ENCODE measurements around the gene AK2. TPM values are rescaled to one million over a fixed set of nuclear protein-coding genes. Genes with fewer than 3 reads are reported as not detected.
A peak's percentile ranks its signal among the peaks of the same experiment; 100 is the strongest.

AK2 gene
- total RNA-seq, 1 donor from 2014 or later: 173 TPM

DNA sequence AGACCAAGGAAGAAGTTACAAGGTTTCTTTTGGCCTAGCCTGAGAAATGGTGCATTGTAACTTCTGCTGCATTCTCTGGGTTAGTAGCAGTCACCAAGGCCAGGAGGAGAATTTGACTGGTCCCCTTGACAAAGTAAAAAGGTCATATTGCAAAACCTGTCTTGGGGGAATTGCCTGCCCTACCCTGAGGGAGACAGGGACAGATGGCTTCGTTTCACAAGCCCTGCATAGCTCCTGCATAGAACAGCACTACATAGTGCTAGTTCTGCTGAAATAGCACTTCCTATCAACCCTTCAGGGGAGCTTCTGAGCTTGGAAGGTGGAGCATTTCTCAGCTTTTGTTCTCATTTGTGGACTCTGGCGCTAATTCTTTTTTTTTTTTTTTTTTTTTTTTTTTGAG is 20.4 kb upstream of the AK2 start:
- no peak for DNase-seq (ENCODE audit: low read depth)
- TF ChIP-seq, protein P1, sequence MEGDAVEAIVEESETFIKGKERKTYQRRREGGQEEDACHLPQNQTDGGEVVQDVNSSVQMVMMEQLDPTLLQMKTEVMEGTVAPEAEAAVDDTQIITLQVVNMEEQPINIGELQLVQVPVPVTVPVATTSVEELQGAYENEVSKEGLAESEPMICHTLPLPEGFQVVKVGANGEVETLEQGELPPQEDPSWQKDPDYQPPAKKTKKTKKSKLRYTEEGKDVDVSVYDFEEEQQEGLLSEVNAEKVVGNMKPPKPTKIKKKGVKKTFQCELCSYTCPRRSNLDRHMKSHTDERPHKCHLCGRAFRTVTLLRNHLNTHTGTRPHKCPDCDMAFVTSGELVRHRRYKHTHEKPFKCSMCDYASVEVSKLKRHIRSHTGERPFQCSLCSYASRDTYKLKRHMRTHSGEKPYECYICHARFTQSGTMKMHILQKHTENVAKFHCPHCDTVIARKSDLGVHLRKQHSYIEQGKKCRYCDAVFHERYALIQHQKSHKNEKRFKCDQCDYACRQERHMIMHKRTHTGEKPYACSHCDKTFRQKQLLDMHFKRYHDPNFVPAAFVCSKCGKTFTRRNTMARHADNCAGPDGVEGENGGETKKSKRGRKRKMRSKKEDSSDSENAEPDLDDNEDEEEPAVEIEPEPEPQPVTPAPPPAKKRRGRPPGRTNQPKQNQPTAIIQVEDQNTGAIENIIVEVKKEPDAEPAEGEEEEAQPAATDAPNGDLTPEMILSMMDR (IDR thresholded peaks at IDR 0.05; ENCODE audit: insufficient read depth, low read length, severe bottlenecking): no peak
- Histone ChIP-seq H3K36me3 (ENCODE audit: control insufficient read depth, insufficient read depth, low read length) (no peaks in the 10 kb centered on the region), H3K27me3 (ENCODE audit: control insufficient read depth, insufficient read depth, low read length) (no peaks in the 10 kb centered on the region), H3K4me3 (ENCODE audit: low read depth, low read length) (no peak overlapping the region)
- no peak for FAIRE-seq

DNA sequence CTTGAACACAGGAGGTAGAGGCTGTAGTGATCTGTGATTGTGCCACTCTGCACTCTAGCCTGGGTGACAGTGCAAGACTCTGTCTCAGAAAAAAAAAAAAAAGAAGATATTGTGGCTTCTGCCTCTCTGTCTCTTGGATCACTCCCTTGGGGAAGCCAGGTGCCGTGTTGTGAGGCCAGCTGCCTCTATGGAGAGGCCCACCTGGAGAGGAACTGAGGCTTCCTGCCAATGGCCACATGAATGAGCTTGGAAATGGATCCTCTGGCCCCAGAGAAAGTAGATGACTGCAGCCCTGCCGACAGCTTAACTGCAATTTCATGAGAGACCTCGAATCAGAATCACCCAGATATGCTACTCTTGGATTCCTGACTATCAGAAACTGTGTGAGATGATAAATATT is 19.7 kb upstream of the AK2 start:
- Histone ChIP-seq H3K36me3 (ENCODE audit: control insufficient read depth, insufficient read depth, low read length) (no peaks in the 10 kb centered on the region), H3K4me3 (ENCODE audit: low read depth, low read length) (no peak overlapping the region), H3K27me3 (ENCODE audit: control insufficient read depth, insufficient read depth, low read length) (no peaks in the 10 kb centered on the region)
- TF ChIP-seq, protein P1 (IDR thresholded peaks at IDR 0.05; ENCODE audit: insufficient read depth, low read length, severe bottlenecking): no peak
- DNase-seq (ENCODE audit: low read depth): no peak
- FAIRE-seq: no peak

DNA sequence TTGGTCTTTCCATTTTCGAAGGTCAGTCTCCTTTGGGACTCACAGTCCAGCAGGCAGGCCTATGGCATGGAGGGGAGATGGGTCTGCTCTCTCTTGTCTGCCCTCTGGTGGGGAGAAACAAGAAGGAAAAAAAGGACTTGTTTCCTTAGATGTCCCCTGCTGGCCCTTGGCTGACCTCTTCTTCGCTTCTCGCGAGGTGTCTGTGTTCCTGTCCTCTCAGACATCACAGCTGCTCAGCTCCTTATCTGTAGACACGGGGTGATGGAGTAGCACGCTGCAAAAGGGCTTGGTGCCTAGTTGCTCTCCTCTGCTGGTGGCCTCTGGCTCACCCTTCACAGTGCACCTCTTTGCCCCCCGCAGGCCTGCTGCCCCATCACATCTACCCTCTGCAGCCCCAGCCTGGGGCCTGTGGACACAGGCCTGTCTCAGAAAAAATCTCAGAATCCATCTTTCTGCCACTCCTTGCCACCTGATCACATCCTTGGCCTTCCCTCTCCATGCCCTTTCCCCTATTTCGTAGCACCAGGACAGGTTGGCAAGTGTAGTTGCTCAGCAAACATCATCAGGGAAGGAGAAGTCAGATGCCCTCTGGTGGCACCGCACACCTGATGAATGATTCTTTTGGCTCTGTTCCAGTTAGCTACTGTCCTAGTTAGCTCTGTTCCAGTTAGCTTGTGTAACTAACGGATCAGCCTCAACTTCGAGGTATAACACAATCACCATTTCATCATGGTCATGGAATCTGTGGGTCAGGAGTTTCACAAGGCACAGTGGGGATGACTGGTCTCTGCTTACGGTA is 18.7 kb upstream of the AK2 start:
- TF ChIP-seq, protein P1 (IDR thresholded peaks at IDR 0.05; ENCODE audit: insufficient read depth, low read length, severe bottlenecking): peak; percentile 77
- DNase-seq (ENCODE audit: low read depth) (peak; percentile 73), FAIRE-seq (peak; percentile 77)
- Histone ChIP-seq H3K36me3 (ENCODE audit: control insufficient read depth, insufficient read depth, low read length) (no peaks in the 10 kb centered on the region), H3K27me3 (ENCODE audit: control insufficient read depth, insufficient read depth, low read length) (no peaks in the 10 kb centered on the region), H3K4me3 (ENCODE audit: low read depth, low read length) (no peak overlapping the region)

DNA sequence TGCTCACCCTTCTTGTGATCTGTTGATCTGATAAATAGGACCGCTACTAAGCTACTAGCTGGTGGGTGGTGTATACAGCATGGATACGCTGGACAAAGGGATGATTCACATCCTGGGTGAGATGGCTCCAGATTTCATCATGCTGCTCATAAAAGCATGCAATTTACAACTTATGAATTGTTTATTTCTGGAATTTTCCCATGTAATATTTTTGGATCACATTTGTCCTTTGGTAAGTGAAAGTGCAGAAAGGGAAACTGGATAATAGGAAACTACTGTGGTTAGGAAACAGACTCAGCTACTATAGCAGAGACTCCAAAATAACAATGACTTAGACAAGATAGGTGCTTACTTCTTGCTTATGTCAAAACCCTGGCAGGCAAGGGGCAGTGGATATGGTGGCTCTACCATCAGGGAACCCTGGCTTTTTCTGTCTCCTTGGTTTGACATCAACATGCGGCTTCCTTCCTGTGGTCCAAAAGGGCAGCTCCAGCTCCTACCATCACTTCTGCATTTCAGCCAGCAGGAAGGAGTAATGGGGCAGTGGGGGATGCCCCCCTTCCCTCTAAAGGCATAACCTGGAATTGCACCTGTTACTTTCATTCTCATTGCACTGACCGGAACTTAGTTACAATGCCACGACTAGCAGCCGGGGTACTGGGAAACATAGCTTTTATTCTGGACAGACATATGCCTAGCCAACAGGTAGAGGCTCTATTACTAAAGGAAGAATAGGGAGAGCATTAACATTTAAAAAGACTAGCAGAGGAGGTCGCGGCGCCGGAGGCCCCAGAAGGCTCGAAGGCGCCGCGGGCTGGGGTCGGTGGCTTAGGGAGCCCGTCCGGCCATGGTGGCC is 13.8 kb upstream of the AK2 start:
- H3K27me3 ChIP-seq (ENCODE audit: control insufficient read depth, insufficient read depth, low read length): no peaks in the 10 kb centered on the region
- no peak overlapping the region for H3K4me3 ChIP-seq (ENCODE audit: low read depth, low read length)
- no peaks in the 10 kb centered on the region for H3K36me3 ChIP-seq (ENCODE audit: control insufficient read depth, insufficient read depth, low read length)
- DNase-seq (ENCODE audit: low read depth) (peak; percentile 95), FAIRE-seq (no peak)
- TF ChIP-seq, protein P1 (IDR thresholded peaks at IDR 0.05; ENCODE audit: insufficient read depth, low read length, severe bottlenecking): peak; percentile 35

DNA sequence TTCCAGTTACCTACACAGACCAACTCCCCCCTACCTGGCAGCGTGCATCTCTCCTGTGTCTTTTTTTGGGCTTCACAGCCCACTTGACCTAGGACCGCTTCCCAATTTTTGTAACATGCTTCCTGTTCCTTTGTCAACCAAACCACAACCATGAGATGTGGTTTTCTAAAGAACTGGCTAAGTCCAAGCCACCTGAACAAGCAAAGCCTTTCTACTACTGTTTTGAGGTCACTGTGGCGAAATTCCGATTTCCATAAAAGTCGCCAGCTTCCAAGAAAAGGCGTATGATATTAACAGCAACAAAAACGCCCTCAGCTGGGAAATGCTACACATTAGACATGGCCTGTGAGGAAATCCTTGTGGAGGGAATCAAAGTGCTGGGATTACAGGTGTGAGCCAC is 12.7 kb upstream of the AK2 start:
- Histone ChIP-seq H3K36me3 (ENCODE audit: control insufficient read depth, insufficient read depth, low read length) (no peaks in the 10 kb centered on the region), H3K4me3 (ENCODE audit: low read depth, low read length) (no peak overlapping the region), H3K27me3 (ENCODE audit: control insufficient read depth, insufficient read depth, low read length) (no peaks in the 10 kb centered on the region)
- FAIRE-seq: no peak
- DNase-seq (ENCODE audit: low read depth): no peak
- TF ChIP-seq, protein P1 (IDR thresholded peaks at IDR 0.05; ENCODE audit: insufficient read depth, low read length, severe bottlenecking): no peak
